HEK293T (cell line): ENCODE data around the gene CR2.

ENCODE experiments used
- ARNT ChIP-seq: fragments of 450-650 bp; IDR thresholded peaks from 2 replicates; pipeline ENCODE4 v1.6.1; 2017; ENCODE audit warnings: mild to moderate bottlenecking
- BHLHE40 ChIP-seq: fragments of 450-650 bp; IDR thresholded peaks from 2 replicates; pipeline ENCODE4 v1.6.1; 2016; ENCODE audit warnings: mild to moderate bottlenecking, moderate library complexity, borderline replicate concordance
- CTBP1 ChIP-seq: fragments of 450-650 bp; IDR thresholded peaks from 2 replicates; pipeline ENCODE4 v1.6.1; 2016; ENCODE audit warnings: borderline replicate concordance
- ELF4 ChIP-seq: fragments of 450-650 bp; IDR thresholded peaks from 2 replicates; pipeline ENCODE4 v1.6.1; 2017; ENCODE audit warnings: antibody characterized with exemption
- FOXA1 ChIP-seq: fragments of 450-650 bp; IDR thresholded peaks from 2 replicates; pipeline ENCODE4 v1.6.1; 2016; ENCODE audit warnings: mild to moderate bottlenecking
- FOXK2 ChIP-seq: fragments of 450-650 bp; IDR thresholded peaks from 2 replicates; pipeline ENCODE4 v1.6.1; 2016; ENCODE audit warnings: mild to moderate bottlenecking
- HDGF ChIP-seq: fragments of 450-650 bp; IDR thresholded peaks from 2 replicates; pipeline ENCODE4 v1.6.1; 2017; ENCODE audit warnings: antibody characterized with exemption, borderline replicate concordance
- L3MBTL2 ChIP-seq: fragments of 450-650 bp; conservative IDR thresholded peaks from 2 replicates; pipeline ENCODE4 v1.6.1; 2016; ENCODE audit warnings: mild to moderate bottlenecking
- NFRKB ChIP-seq: fragments of 450-650 bp; IDR thresholded peaks from 2 replicates; pipeline ENCODE4 v1.6.1; 2016; ENCODE audit warnings: mild to moderate bottlenecking, moderate library complexity
- SP1 ChIP-seq: fragments of 450-650 bp; IDR thresholded peaks from 2 replicates; pipeline ENCODE4 v1.6.1; 2017
- SUZ12 ChIP-seq: fragments of 450-650 bp; IDR thresholded peaks from 2 replicates; pipeline ENCODE4 v1.6.1; 2016; ENCODE audit warnings: mild to moderate bottlenecking
- TARDBP ChIP-seq: fragments of 450-650 bp; IDR thresholded peaks from 2 replicates; pipeline ENCODE4 v1.6.1; 2016
- ZNF384 ChIP-seq: fragments of 450-650 bp; IDR thresholded peaks from 2 replicates; pipeline ENCODE4 v1.6.1; 2016
- TF ChIP-seq, protein P1 (sequence below): fragments of 450-650 bp; IDR thresholded peaks from 2 replicates; pipeline ENCODE4 v1.6.1; 2016

DNA sequence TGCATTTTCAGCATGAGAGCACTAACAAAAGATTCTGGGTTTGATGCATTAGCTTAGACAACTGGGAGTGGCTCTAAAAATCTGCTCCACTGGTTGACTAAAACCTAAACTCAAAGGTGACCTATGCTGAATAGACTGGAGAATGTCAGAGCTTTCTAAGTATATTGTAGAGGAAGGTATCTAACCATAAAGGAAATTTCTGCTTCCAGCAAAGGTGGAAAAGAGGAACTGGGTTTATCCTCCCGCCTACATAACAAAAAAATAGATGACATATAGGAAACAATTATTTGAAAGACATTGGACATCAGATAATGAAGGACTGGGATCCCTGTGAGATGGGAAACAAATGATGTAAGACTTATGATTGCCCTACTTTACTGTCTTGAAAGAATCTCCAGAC lies 35.8 kb upstream of the CR2 start:
- TF ChIP-seq CTBP1 (no peak), NFRKB (no peak), SP1 (no peak), FOXK2 (no peak), ELF4 (no peak), BHLHE40 (no peak), HDGF (no peak), ARNT (no peak), FOXA1 (no peak), SUZ12 (no peak), TARDBP (no peak), L3MBTL2 (no peak), ZNF384 (no peak)
- TF ChIP-seq, protein P1, sequence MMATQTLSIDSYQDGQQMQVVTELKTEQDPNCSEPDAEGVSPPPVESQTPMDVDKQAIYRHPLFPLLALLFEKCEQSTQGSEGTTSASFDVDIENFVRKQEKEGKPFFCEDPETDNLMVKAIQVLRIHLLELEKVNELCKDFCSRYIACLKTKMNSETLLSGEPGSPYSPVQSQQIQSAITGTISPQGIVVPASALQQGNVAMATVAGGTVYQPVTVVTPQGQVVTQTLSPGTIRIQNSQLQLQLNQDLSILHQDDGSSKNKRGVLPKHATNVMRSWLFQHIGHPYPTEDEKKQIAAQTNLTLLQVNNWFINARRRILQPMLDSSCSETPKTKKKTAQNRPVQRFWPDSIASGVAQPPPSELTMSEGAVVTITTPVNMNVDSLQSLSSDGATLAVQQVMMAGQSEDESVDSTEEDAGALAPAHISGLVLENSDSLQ, result no peak
